Stimulated activated memory B cell treated with anti-CD40 and anti-IgM and Interleukin-4, amounts not matched to agents 10 μg/mL and 1 μg/mL and 100 μg/mL, for 72 hours (primary cell): ENCODE results near the gene PRKCA.

Source experiments
- ATAC-seq: fragments of 150-1000 bp; cut with Tn5 transposase; 2 replicates; pipeline ENCODE4 v1.10.0; 2021
- H3K27ac Mint-ChIP-seq: one replicate; pipeline ENCODE4 v1.8.0; 2022; ENCODE audit warnings: mild to moderate bottlenecking, mixed read lengths
- H3K27me3 Mint-ChIP-seq: one replicate; pipeline ENCODE4 v1.8.0; 2022; ENCODE audit warnings: mixed read lengths
- H3K36me3 Mint-ChIP-seq: one replicate; pipeline ENCODE4 v1.8.0; 2022; ENCODE audit warnings: mixed read lengths
- H3K4me1 Mint-ChIP-seq: one replicate; pipeline ENCODE4 v1.8.0; 2022; ENCODE audit warnings: mixed read lengths
- H3K4me3 Mint-ChIP-seq: one replicate; pipeline ENCODE4 v1.8.0; 2022; ENCODE audit warnings: mild to moderate bottlenecking, moderate library complexity, mixed read lengths
- H3K9me3 Mint-ChIP-seq: one replicate; pipeline ENCODE4 v1.8.0; 2022; ENCODE audit warnings: mixed read lengths

Gene PRKCA

GRCh38 chr17:66790501-66791061, 488.2 kb downstream of the PRKCA start:
- Mint-ChIP-seq H3K4me1 (peaks cover 10% of the 10 kb centered on the region), H3K36me3 (no peaks in the 10 kb centered on the region), H3K27ac (no peak overlapping the region), H3K27me3 (peaks cover 12% of the 10 kb centered on the region), H3K4me3 (no peak overlapping the region), H3K9me3 (no peaks in the 10 kb centered on the region)
- no peak for ATAC-seq

GRCh38 chr17:66791347-66791746, 488.9 kb downstream of the PRKCA start:
- Mint-ChIP-seq H3K9me3 (no peaks in the 10 kb centered on the region), H3K4me3 (peak overlapping the region; percentile 68), H3K4me1 (peaks cover 10% of the 10 kb centered on the region), H3K27ac (peak overlapping the region; percentile 54), H3K27me3 (peaks cover 12% of the 10 kb centered on the region), H3K36me3 (no peaks in the 10 kb centered on the region)
- ATAC-seq, result peak; percentile 57

GRCh38 chr17:66793814-66794213, 491.4 kb downstream of the PRKCA start:
- peaks cover 10% of the 10 kb centered on the region for H3K4me1 Mint-ChIP-seq
- peaks cover 12% of the 10 kb centered on the region for H3K27me3 Mint-ChIP-seq
- H3K27ac Mint-ChIP-seq, result no peak overlapping the region
- no peak for ATAC-seq
- no peaks in the 10 kb centered on the region for H3K9me3 Mint-ChIP-seq
- no peak overlapping the region for H3K4me3 Mint-ChIP-seq
- no peaks in the 10 kb centered on the region for H3K36me3 Mint-ChIP-seq

GRCh38 chr17:66795486-66795885, 493.1 kb downstream of the PRKCA start:
- Mint-ChIP-seq H3K27me3 (peaks cover 12% of the 10 kb centered on the region), H3K9me3 (no peaks in the 10 kb centered on the region), H3K36me3 (no peaks in the 10 kb centered on the region), H3K4me1 (peaks cover 10% of the 10 kb centered on the region), H3K4me3 (no peak overlapping the region), H3K27ac (no peak overlapping the region)
- no peak for ATAC-seq

GRCh38 chr17:66799849-66800537, 497.6 kb downstream of the PRKCA start:
- Mint-ChIP-seq H3K27ac (no peak overlapping the region), H3K9me3 (no peaks in the 10 kb centered on the region), H3K27me3 (no peaks in the 10 kb centered on the region), H3K36me3 (no peaks in the 10 kb centered on the region), H3K4me3 (no peak overlapping the region), H3K4me1 (no peaks in the 10 kb centered on the region)
- no peak for ATAC-seq

- Mint-ChIP-seq H3K27me3 (peaks cover 29% of the 10 kb centered on the region), H3K27ac (no peak overlapping the region), H3K4me3 (no peak overlapping the region), H3K9me3 (no peaks in the 10 kb centered on the region), H3K36me3 (no peaks in the 10 kb centered on the region), H3K4me1 (no peaks in the 10 kb centered on the region)
- ATAC-seq, result no peak
Measured at GRCh38 chr17:66803474-66803951, 501.1 kb downstream of the PRKCA start.

- H3K9me3 Mint-ChIP-seq, result no peaks in the 10 kb centered on the region
- H3K27ac Mint-ChIP-seq, result no peak overlapping the region
- no peaks in the 10 kb centered on the region for H3K4me1 Mint-ChIP-seq
- no peak overlapping the region for H3K4me3 Mint-ChIP-seq
- peaks cover 33% of the 10 kb centered on the region for H3K27me3 Mint-ChIP-seq
- H3K36me3 Mint-ChIP-seq, result no peaks in the 10 kb centered on the region
- no peak for ATAC-seq
Measured at GRCh38 chr17:66805567-66805966, 503.2 kb downstream of the PRKCA start.

GRCh38 chr17:66807182-66807581, 504.8 kb downstream of the PRKCA start:
- Mint-ChIP-seq H3K27ac (no peak overlapping the region), H3K9me3 (no peaks in the 10 kb centered on the region), H3K4me3 (no peak overlapping the region), H3K27me3 (peaks cover 44% of the 10 kb centered on the region), H3K4me1 (no peaks in the 10 kb centered on the region), H3K36me3 (no peaks in the 10 kb centered on the region)
- no peak for ATAC-seq

GRCh38 chr17:66809408-66809807, 507.0 kb downstream of the PRKCA start:
- no peak overlapping the region for H3K27ac Mint-ChIP-seq
- H3K4me1 Mint-ChIP-seq, result no peaks in the 10 kb centered on the region
- H3K27me3 Mint-ChIP-seq, result peaks cover 66% of the 10 kb centered on the region
- peaks cover 4% of the 10 kb centered on the region for H3K9me3 Mint-ChIP-seq
- no peak overlapping the region for H3K4me3 Mint-ChIP-seq
- no peak for ATAC-seq
- no peaks in the 10 kb centered on the region for H3K36me3 Mint-ChIP-seq

GRCh38 chr17:66810951-66811682, 508.7 kb downstream of the PRKCA start:
- Mint-ChIP-seq H3K36me3 (no peaks in the 10 kb centered on the region), H3K27me3 (peaks cover 60% of the 10 kb centered on the region), H3K9me3 (peaks cover 4% of the 10 kb centered on the region), H3K4me3 (no peak overlapping the region), H3K27ac (no peak overlapping the region), H3K4me1 (no peaks in the 10 kb centered on the region)
- no peak for ATAC-seq

- H3K27ac Mint-ChIP-seq, result no peak overlapping the region
Measured at GRCh38 chr17:66811683-66812054, 509.3 kb downstream of the PRKCA start.

GRCh38 chr17:66812571-66812970, 510.2 kb downstream of the PRKCA start:
- Mint-ChIP-seq H3K4me1 (no peaks in the 10 kb centered on the region), H3K27me3 (peaks cover 54% of the 10 kb centered on the region), H3K36me3 (no peaks in the 10 kb centered on the region), H3K4me3 (no peak overlapping the region), H3K9me3 (peaks cover 4% of the 10 kb centered on the region), H3K27ac (no peak overlapping the region)
- ATAC-seq, result no peak

More at GRCh38 chr17:66811683-66812054, 509.3 kb downstream of the PRKCA start:
- Mint-ChIP-seq H3K9me3 (peaks cover 4% of the 10 kb centered on the region), H3K36me3 (no peaks in the 10 kb centered on the region), H3K4me3 (no peak overlapping the region), H3K27me3 (peaks cover 56% of the 10 kb centered on the region), H3K4me1 (no peaks in the 10 kb centered on the region)
- no peak for ATAC-seq

- Mint-ChIP-seq H3K4me3 (no peak overlapping the region), H3K9me3 (peaks cover 8% of the 10 kb centered on the region), H3K27me3 (peaks cover 46% of the 10 kb centered on the region), H3K4me1 (no peaks in the 10 kb centered on the region), H3K36me3 (no peaks in the 10 kb centered on the region), H3K27ac (no peak overlapping the region)
- ATAC-seq, result no peak
Measured at GRCh38 chr17:66813296-66813695, 510.9 kb downstream of the PRKCA start.

- Mint-ChIP-seq H3K4me3 (no peak overlapping the region), H3K27me3 (peaks cover 41% of the 10 kb centered on the region), H3K9me3 (peaks cover 10% of the 10 kb centered on the region), H3K36me3 (no peaks in the 10 kb centered on the region), H3K27ac (no peak overlapping the region), H3K4me1 (no peaks in the 10 kb centered on the region)
- ATAC-seq, result no peak
Measured at GRCh38 chr17:66814026-66814425, 511.6 kb downstream of the PRKCA start.

GRCh38 chr17:66814570-66814969, 512.2 kb downstream of the PRKCA start:
- Mint-ChIP-seq H3K4me3 (no peak overlapping the region), H3K27me3 (peaks cover 41% of the 10 kb centered on the region), H3K4me1 (no peaks in the 10 kb centered on the region), H3K27ac (no peak overlapping the region), H3K9me3 (peaks cover 10% of the 10 kb centered on the region), H3K36me3 (no peaks in the 10 kb centered on the region)
- ATAC-seq, result no peak

GRCh38 chr17:66817750-66818149, 515.3 kb downstream of the PRKCA start:
- H3K27ac Mint-ChIP-seq, result no peak overlapping the region
- ATAC-seq, result no peak
- H3K36me3 Mint-ChIP-seq, result no peaks in the 10 kb centered on the region
- no peak overlapping the region for H3K4me3 Mint-ChIP-seq
- peaks cover 8% of the 10 kb centered on the region for H3K9me3 Mint-ChIP-seq
- no peaks in the 10 kb centered on the region for H3K4me1 Mint-ChIP-seq
- H3K27me3 Mint-ChIP-seq, result peaks cover 24% of the 10 kb centered on the region
